Lung microvascular endothelial cell (primary cell): ENCODE results near the gene BAD. TPM values are rescaled to one million over a fixed set of nuclear protein-coding genes. Genes with fewer than 3 reads are reported as not detected.

Source experiments
- DNase-seq, 2 donors: peaks; one replicate each; pipeline versions ENCODE4 v3.0.0 to v3.0.0-alpha.2; 2010; ENCODE audit warnings: low read depth in 2 of 2
- total RNA-seq: library from RNA; depleted of rRNA; stranded (reverse); fragments of >200 nt; gene quantifications from 2 replicates; pipeline ENCODE4 v1.2.1, GENCODE V29; 2014

Gene BAD
- total RNA-seq, 1 donor from 2014 or later = 65.9 TPM

DNA sequence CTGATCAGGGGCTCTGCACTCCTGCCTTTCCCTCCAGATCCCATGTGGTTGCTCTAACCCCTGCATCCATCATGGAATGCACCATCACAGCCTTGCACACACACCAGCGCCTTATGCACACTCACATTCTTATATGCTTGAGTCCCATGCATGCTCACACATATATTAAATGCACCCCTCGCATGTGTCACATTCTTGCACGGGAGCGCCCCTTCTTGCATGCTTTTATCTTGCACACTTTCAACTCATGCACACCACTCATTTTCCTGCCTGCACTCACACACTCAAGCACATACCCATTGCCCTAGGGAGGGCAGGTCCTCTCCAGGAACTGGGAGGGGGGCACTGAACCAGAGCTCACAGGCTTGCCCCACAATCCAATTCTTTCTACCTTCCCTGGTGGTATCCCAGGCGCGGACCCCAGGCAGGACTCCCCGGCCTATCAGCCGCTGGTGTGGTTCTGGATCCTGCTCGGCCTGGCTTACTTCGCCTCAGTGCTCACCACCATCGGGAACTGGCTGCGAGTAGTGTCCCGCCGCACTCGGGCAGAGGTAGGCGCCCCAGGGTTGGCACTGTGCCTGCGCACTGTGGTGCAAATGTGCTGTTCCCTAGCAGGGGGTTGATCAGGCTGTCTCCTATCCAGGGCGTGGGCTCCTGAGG is 13.4 kb upstream of the BAD start:
- no peak for DNase-seq

DNA sequence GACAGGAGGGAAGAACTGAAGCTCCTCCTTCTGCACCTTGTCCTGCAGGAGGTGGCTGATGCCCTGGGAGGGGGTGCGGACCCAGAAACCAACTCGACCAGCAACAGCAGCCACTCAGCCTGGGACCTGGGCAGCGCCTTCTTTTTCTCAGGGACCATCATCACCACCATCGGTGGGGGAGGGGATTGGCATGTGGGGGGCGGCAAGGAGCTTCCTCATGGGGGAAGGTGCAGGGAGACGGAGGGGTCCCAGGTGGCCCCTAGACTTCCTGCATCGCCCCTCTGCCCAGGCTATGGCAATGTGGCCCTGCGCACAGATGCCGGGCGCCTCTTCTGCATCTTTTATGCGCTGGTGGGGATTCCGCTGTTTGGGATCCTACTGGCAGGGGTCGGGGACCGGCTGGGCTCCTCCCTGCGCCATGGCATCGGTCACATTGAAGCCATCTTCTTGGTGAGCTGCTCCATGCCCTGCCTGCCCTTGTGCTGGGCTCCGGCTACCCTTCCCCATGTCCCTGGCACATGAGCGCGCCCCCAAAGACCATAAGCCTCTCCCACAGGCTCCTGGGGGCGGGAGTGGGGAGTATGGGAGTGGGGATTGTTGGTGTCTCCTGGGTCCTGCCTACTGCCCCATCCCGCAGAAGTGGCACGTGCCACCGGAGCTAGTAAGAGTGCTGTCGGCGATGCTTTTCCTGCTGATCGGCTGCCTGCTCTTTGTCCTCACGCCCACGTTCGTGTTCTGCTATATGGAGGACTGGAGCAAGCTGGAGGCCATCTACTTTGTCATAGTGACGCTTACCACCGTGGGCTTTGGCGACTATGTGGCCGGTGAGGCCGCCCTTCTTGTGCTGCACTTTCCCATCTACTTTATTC is 12.6 kb upstream of the BAD start:
- no peak for DNase-seq

DNA sequence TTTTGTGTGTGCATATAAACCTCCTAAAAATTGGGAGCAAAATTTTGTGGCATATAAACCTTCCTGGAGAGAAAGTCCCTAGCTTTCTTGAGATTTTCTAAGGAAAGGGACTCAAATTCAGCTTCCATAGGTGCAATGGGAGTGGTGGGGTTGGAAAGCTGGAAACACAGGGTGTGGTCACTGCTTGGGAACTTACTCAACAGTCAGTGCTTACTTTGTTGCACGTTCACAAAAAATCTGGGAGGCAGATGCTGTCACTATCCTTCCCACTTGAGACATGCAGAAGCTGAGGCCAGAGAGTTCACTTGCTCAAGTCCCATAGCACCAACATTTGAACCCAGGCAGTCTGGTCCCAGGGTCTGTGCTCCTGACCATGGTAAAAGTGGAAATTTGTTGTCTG is 11.8 kb upstream of the BAD start:
- DNase-seq = no peak

- DNase-seq = no peak
Observed at GRCh38 chr11:64295760-64296159, 11.3 kb upstream of the BAD start.

DNA sequence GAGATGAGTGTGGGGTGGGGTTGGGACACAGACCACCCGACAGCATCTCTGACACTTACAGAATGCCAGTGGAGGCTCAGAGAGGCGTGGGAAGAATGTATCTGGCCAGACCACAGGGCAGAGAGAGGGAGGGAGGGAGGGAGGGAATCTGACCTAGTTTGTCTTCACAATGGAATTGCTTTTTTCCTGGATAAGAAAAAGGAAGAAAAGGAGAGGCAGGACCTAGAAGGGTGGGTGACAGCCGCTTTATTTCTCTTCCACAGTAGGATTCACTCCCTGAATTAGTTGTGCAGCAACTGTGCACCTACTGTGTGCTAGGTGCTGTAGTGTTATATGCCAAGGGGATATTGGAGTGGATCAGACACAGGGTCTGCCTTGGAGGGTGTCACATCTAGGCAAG is 10.3 kb upstream of the BAD start:
- no peak for DNase-seq

DNA sequence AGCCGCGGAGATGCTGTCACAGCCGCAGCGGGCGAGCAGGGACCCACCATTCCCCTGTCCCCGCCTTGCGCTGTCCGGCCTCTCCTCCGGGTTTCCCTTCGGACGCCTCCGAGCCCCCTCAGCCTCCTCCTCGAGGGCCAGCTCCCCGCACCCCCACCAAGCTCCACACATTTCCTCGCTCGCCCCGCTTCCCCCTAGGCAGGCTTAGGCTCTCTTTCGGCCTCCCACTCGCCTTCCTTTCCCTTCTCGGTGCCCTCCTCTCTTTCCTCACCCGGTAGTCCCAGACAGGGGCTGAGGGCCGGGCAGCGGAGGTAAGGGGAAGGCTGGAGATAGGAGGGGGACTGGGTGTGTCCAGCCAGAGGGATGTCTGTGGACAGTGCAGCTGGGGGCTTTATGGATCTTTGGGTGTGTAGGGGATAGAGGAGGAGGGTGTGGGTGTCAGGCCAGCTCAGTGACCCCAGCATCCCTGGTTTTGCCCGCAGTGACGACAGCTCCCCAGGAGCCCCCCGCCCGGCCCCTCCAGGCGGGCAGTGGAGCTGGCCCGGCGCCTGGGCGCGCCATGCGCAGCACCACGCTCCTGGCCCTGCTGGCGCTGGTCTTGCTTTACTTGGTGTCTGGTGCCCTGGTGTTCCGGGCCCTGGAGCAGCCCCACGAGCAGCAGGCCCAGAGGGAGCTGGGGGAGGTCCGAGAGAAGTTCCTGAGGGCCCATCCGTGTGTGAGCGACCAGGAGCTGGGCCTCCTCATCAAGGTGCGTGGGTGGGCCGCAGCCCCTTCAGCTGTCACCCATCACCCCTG is 8.2 kb upstream of the BAD start:
- no peak for DNase-seq

DNA sequence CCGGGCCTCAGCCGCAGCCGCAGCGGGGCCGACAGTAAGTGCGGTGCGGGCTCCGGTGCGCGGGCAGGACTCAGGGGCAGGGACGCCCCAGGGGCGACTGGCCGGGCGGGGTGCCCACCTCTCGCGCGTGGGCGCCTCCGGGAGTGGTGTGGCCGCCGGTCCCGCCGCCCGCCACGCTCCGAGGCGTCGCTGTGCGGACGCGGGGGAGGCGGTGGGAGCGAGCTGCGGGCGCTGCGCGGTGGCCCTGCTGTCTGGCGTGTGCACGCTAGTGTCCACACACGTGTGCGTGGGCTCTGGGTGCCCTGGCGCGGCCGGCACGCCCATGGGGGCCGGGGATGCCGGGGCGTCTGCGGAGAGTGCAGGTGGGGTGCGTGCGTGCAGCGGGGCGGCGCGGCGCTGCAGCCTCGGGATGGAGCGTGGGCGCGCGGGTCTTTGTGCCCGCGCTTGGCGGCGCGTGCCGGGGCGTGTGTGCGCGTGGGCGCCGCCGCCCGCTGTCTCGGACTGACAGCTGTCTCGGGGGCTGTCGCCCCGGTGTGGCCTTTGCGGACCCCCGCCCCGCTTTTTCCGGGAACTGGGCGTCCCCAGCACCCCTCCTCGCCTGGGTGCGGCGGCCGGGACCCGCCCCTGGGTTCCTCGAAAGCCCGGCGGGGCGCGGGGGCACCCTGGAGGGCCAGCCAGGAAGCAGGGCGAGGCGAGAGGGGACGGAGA is 7.4 kb upstream of the BAD start:
- DNase-seq = no peak

- no peak for DNase-seq
Observed at GRCh38 chr11:64291262-64291751, 6.8 kb upstream of the BAD start, which contains the start of gene KCNK4. Gene KCNK4 (plus strand): TSS chr11:64291302. CDS start chr11:64293019, 1,717 bp downstream.

- no peak for DNase-seq
Observed at GRCh38 chr11:64290352-64291261, 6.1 kb upstream of the BAD start.

DNA sequence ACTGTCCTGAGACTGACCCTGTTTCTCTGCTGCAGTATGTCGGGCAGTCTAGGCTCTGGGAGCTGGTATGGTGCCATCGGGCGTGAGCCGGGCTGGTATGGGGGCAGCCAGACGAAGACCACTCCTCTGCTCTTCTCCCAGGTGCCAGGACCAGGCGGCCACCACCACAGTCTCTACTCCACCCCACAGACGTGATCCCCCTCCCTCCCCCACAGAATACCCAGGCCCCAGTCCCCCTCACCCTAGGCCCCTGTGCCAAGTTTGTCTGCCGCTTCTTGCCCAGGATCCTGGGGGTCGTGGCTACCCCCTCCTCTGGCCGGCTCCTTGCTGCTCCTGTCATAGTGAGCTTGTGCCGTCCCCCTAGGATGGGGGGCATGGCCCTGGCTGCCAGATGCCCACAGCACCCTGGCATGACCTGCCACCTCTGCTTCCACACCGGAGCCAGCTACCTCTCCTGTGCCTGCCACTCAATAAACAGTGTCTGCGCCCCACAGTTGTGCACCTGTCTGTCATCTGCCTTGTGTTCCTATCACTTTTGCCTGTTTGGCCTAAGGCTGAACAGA is 4.6 kb upstream of the BAD start:
- no peak for DNase-seq

DNA sequence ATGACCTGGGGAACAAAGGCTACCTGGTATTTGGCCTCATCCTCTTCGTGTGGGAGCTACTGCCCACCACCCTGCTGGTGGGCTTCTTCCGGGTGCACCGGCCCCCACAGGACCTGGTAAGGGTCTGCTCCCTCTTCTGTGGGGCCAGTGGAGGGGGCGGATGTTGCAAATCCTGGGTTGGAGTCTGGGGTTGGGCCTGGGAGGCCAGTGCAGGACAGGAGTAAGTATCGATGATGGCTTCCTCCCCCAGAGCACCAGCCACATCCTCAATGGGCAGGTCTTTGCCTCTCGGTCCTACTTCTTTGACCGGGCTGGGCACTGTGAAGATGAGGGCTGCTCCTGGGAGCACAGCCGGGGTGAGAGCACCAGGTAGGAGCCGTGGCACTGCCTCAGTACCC is 3.9 kb upstream of the BAD start:
- DNase-seq = no peak

DNA sequence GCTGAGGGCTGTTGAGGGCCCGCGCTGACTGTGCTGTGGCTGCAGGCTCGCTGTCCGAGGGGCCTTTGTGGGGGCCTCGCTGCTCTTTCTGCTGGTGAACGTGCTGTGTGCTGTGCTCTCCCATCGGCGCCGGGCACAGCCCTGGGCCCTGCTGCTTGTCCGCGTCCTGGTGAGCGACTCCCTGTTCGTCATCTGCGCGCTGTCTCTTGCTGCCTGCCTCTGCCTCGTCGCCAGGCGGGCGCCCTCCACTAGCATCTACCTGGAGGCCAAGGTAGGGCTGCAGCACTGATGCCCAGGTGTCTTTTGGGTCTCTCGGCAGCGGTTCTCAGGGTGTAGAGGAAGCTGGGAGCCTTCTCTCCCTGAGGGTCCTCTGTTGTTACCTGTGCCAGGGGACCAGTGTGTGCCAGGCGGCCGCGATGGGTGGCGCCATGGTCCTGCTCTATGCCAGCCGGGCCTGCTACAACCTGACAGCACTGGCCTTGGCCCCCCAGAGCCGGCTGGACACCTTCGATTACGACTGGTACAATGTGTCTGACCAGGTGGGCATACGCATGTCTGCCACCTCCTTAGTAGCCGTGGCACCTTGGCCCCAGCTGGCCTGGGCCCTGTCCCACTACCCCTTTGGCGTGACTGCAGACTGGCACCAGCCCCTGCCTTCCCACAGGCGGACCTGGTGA is 3.3 kb upstream of the BAD start:
- DNase-seq = no peak

DNA sequence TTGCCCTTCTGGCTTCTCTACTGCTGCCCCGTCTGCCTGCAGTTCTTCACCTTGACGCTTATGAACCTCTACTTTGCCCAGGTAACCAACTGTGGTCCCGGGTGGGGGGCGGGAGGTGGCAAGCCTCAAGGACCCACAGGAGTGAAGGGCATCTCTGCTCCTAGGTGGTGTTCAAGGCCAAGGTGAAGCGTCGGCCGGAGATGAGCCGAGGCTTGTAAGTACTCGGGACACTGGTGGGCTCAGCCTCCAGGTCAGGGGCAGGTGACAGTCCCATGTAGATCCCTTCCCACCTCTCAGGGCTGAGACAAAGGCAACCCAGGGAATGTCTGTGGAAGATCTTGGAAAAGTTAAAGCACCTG is 2.3 kb upstream of the BAD start:
- DNase-seq = no peak

GRCh38 chr11:64285885-64286800 is 1.7 kb upstream of the BAD start:
- peak in 1 of 2 donors; percentile 31 for DNase-seq

- peak; percentile 79 to 81 for DNase-seq
Observed at GRCh38 chr11:64284962-64285884, 758 bp upstream of the BAD start, which contains the start of gene GPR137. Gene GPR137 (plus strand): TSS chr11:64285848. CDS start chr11:64286525, 677 bp downstream.

- no peak for DNase-seq
Observed at GRCh38 chr11:64283092-64283491, 1.4 kb downstream of the BAD start.
